GM21717 (cell line): ENCODE results near the gene APRT.
"Not testable (repeated sequence)": the region's sequence is repeated elsewhere in the genome, so short reads cannot be mapped to it uniquely, and the experiment has no call there.

Source experiments
- ATAC-seq: cut with Tn5 transposase; IDR thresholded peaks from one replicate; pipeline ENCODE4 v1.9.1; 2021; ENCODE audit warnings: mild to moderate bottlenecking, moderate library complexity; ENCODE audit not compliant: unreplicated experiment

Gene APRT

DNA sequence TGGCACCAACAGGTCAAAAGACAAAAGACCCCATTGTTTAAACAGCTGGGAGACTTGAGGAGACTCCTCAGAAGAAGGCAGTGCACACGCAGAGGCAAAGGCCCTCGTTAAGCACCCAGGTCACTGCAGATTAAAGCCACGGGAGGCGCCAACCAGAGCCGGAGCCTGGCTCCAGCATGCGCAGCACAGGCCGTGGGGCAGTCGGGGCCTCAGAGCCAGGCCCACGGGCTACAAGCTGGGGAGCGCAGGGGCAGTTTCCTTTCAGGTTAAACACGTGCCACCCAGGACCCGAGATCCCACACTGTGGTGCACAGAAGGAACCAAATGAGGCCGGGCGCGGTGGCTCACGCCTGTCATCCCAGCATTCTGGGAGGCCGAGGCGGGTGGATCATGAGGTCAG is 35.9 kb downstream of the APRT start:
- no peak for ATAC-seq

DNA sequence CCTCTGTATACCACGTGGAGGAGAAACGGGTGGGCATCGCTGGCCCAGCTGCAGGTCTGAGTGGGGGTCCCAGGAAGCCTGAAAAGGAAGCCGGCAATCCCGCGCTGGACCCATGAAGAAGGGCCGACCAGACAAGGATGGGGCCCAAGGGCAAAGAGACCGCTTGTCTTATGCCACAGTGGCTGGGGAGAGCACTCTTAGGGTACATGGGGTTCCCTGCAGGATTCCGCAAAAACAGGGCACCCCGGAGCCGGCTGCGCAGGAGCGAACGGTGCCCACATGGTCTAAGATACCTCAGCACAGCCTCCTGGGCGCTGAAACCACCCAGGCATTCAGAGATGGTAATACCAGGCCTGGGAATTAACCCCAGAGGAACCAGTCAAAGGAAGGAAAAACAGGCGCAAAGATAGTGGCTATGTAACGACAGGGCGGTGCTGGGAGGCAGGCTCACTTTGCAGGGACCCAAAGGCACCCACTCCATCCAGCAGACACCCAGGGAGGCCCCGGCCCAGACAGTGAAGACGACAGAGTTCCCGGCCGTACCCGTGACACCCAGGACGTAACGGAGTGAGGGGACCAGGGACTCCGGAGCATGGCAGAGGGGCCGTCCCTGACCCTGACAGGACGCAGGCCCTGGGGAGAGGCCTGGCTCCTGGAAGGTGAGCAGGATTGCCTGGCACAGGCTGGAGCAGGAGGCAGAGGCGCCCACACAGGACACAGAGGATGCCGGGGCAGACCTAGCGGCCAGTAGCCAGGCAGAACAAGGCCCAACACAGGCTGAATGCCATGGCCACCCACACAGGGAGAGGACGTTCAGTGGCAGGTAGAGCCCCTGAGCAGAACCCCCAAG is 37.0 kb downstream of the APRT start:
- ATAC-seq: no peak

DNA sequence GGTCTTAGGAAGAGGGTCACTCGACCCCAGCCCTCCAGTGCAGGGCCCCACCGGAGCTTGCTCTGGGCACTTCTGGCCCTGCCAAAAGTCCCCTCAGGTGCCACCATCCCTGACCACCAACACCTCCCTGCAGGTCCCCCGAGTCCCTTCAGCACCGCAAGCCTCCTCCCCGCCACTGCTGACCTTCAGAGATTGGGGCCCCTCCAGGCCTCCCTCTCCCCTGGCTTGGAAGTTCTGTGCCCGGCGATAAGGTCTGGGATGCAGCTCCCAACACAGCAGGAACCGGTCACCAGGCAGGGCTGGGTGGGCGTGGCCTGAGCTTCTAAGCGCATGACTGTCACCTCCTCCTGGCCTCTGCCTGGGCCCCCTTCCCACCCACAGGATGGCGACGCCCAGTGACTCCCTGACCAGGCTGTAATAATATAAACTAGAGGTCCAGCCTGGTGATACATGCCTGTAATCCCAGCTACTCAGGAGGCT is 37.9 kb downstream of the APRT start:
- no peak for ATAC-seq

DNA sequence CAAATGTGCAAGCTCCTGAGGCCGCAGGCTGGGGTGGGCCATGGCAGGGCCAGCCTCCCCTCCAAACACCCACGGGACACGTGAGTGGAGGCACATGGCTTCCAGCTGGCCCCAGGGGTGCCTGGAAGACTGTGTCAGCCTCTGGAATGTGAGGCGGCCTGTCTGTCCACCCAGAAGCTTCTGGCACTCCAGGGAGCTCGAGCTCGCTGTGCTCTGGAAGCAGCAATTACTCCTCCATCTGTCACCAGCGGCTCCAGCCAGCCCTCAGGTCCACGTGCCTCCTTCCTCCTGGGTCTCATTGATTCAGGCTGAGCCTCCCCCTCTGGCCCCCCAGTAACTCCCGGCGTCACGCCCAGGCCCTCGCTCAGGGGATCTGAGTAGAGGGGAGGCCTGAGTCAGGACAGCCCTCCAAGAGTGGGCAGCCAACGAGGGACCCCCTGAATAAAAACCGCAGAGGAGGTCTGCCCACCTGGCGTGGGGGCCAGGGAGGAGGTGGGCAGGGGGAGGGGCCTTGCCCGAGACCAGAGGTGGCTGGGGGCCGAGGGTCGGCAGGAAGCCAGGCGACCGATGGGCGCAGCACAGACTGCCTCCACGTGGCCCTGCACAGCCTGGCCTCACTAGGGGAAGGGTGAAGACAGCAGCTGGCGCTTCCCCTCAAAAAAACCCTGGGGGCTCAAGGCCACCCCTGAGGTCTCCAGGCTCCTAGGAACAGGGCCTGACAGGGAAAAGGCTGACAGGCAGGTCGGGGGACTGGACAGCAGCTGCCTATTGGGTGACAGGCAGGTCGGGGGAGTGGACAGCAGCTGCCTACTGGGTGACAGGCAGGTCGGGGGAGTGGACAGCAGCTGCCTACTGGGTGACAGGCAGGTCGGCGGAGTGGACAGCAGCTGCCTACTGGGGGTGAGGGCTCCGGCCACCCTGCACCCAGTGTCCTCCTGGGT is 38.6 kb downstream of the APRT start:
- ATAC-seq: no peak

DNA sequence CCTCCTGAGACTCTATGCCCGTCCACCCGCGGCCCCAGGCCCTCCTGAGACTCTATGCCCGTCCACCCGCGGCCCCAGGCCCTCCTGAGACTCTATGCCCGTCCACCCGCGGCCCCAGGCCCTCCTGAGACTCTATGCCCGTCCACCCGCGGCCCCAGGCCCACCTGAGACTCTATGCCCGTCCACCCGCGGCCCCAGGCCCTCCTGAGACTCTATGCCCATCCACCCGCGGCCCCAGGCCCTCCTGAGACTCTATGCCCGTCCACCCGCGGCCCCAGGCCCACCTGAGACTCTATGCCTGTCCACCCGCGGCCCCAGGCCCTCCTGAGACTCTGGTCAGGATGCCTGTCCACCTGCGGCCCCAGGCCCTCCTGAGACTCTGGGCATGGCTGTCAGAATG is 39.9 kb downstream of the APRT start:
- ATAC-seq: not testable (repeated sequence)

DNA sequence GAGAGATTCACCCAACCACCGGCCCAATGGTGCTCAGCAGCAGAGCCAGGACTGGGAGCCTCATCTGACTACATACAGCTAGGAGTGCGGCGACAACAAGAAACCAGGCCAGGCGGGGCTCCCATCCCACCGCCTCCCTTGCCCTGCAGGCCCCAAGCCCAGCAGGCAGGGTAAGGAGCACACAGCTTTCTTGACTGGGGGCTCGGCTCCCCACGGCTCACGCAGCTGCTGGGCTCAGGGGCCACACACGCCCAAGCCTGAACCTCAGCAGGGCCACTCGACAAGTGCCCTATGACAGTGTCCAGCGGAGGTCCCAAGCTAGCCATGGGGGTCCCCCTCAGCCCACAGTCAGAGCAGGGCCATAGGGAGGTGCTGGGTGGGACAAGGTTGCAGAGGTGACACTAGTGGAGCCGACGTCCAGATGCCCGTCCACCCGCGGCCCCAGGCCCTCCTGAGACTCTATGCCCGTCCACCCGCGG is 40.4 kb downstream of the APRT start:
- ATAC-seq: no peak

DNA sequence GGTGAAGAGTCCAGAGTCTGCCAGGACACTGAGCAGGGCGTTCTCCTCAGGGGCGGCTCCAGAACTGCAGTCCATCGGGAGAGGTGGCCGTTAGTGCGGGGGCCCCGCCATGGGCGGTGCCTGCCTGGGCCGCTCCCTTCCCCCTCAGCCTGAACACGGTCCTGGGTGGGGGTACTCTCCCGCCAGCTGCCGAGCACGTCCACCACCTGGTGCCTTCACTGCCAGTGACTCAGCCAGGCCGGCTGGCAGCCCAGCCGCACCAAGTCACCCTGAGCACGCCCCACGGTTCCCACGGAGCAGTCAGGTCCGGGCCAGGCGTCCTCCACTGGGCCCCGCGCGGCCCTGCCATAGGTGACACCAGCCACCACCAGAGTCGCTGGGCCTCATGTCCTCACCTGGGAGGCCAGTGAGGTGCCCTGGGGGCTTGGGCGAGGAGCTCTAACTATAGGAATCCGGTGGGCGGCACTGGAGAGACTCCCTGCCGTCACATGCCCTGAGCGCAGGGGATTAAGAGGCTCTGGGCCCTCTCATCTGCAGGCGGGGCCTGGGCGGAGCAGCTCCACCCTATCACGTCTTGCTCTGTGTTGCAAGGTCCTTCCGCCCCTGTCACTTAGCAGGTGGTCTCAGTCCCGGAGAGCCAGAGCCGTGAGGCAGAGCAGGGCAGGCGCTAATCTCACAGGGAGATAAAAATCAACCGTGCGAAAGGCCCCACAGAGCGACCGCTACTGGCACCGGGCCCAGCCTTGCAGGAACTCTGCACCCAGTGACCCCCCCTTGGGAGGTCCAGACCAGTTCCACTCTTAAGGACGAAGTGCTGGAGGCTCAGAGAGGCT is 41.1 kb downstream of the APRT start:
- ATAC-seq: no peak

DNA sequence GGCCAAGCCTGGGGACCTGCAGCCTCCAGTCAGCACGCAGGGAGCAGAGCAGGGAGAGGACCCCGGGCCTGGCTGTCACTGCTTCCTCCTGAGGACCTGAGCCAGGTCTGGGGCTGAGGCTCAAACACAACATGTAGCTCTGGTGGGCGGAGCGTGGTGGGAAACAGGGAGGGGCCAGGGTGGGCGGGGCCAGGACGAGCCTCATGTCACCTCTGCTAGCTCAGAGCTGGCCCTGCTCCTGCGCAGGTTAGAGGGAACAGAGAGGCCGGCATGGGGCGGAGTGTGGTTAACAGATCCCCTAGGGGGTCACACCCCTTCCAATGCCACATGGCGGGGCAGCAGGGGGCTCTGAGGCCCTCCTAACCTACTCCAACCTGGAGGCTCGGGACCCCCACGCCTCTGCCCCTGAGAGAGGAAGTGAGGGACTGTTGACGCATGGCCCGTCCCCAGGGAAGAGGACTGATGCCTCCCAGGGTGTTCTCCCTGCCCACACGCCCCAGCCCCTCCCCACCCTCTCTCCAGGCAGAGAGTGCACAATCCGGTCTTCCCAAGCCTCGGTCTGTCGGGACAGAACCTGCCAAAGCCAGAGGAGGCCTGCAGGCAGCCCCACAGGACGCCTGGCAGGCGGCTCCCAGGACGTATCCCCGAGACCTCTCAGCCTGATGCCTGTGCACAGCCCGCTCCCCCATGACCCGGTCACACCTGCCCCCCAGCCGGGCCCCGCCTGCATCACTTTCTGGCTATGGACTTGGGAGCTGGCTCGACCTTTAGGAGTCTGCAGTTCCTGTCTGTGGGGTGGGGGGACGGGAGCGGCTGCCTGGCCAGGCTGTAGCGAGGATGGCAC is 41.9 kb downstream of the APRT start:
- ATAC-seq: no peak

DNA sequence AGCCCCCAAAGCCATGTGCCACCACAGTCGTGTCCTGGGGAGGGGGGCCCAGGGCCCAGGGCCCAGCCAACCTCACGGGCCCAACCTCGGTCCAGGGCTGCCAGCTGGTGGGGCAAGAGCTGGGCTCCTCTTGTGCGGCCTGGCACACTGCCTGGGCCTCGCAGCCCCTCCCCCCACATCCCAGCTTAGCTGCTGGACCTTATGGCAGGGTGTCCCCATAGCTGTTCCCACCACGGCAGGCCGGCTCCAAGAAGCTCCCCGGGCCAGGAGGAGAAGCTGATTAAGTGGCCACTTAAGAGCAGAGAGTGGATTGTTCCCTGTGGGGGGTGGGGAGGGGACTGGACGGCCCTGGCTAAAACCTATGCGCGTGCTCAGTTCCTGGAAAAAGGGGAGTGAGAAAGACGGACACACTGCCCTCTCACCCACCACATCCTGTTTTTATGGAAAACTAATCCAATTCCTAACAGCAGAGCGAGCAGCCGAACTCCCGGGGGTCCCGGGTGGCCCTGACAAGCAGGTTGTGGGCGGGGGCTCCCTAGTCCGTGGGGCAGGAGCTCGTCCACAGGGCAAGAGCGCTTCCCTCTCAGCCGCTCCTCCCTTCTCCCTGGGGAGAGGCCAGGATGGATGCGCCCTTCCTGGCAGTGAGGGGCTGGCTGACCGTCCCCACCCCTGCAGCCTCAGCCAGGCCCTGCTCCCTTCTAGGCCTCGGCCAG is 43.5 kb downstream of the APRT start:
- ATAC-seq: no peak

DNA sequence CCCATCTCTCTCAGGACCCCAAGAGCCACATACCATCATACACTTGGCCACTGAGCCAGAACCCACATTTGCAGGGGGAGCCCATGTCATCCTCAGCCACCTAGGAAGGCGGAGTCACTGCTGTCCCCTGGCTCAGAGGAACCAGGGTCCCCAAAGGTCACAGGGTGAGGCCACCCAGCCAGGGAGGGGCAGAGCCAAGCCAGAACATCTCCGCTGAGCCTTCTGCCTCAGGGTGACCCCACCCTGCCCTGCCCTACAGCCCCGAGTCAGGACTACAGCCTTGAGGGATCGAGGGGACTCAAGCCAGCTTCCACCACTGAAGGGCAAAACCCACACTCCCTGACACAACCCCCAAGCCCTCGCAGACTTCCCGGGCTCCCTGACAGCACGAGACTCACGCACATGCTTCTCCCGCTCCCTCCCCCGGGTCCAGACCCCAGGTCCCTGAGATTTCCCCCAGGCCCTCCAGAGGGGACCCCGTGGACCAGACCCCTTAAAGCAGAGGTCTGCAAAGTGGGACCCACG is 44.1 kb downstream of the APRT start:
- ATAC-seq: no peak

DNA sequence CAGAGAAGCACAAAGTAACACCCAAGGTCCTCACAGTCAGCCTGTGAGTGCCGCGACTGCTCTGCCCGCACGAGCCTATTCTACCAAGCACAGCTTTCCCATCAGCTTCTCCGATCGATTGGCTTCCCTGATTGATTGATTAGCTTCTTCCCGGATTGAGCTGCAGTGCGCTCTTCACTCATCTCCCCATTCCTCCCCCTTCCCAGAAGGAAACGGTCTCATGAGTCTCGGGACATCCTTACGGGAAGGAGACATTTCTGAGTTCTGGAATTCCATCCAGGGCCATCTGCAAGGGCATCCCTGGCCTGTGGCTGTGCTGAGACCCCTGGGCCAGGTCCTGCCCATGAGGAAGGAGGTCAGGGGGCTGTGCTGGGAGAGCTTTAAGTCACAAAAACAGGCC is 44.8 kb downstream of the APRT start:
- ATAC-seq: no peak

DNA sequence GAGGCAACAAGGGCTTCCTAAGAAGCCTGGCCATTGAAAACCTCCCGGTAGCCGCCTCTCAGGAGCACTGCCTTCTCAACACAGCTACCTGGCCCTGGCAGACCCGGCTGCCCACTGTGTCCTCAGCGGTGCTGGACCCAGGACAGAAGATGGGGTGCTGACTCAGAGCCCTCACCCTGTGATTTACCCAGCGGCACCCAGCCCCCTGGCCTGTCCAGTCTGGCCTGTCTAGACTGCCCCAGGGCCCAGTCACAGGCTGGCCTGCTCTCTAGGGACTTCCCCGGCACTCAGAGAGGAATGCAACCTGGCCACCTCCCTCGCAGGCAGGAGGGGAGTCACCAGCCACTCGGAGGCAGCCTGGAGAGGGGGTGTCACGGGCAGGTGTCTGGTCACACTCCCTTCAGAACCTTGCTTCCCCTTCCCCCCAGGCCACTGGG is 46.8 kb downstream of the APRT start:
- no peak for ATAC-seq

DNA sequence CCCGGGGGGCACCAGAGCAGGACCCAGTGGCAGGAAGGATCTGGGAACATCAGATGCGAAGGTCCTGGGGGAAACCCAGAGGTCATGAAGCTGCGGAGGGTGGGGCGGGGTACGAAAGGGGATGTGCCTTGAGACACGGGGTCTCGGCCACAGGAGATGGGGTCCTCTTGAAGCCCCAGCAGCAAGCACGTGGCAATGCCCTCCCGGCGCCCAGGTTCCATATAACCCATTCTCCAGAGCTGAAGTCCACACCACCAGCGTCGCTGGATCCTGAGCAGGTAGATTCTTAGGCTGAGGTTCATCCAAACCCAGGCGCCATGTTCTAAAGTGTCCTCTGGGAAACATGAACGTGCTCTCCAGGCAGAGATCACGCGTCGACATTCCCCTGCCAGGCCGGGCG is 47.6 kb downstream of the APRT start:
- no peak for ATAC-seq

DNA sequence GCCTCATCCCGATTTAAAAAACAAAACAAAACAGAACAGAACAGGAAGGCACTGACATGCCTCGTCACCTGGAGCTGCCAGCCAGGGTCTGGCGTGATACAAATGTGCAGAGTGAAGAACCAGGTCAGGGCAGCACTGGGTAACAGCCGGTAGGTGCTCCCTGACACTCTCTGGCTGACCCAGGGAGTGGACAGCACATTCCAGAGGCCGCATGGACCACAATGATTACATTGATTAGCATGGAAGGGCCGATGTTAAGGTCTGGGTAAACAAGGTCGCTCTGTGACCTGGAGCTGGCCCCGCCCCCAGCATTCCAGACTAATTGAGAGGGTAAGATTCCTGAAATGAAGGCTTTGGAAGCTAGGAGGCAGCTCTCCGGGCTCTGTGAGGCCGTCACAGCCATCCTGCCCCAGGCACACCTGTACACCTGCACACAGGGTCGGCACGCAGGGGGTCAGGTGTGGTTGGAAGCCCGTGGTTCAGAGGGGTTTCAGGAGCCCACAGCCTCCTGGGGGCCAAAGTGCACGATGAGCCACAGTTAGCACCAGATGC is 48.1 kb downstream of the APRT start:
- ATAC-seq: no peak

DNA sequence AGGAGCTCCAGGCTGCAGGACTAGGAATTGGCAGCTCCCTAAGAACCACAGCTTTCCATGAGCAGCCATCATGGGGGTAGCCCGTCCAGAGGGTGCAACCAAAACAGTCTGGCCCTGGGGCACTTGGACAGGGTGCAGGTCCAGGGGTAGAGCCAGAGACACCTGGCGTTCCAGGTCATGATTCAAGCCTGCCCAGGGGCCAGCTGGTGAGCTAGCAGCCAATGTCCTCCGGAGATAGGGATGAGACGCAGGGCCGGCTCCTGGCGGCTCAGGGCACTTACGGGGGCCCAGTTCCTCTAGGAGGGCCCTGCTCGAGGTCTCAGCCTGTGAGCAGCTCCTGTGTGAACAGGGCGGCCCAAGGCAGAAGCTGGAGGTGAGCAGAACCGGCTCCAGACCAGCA is 48.8 kb downstream of the APRT start:
- no peak for ATAC-seq

DNA sequence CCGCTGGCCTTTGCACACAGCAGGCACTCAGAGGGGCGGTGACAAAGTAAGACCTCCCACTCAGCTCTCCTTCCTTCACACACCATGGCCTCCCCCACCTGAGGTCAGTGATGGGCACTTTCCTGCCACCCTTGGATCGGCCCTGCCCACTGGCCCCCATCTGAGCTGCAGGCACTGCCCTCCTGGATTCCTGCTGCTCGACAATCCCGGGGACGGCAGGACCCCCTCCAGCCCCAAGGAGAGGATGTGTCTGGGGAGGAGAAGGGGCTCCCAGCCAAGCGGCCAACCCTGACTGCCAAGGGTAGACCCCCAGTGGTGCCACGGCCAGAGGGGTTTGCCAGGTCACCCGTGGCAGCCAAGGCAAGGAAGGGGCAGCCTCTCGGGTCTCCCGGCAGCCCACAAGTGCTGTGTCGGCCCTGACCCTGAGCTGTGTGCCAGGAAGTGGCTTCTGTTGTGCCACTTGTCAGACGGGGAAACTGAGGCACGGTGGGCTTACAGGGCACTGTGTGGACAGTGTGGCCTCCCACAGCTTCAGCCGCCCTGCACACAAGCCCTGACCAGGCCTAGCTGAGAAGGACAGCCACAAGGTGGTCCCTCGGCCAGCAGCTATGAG is 49.4 kb downstream of the APRT start:
- no peak for ATAC-seq

DNA sequence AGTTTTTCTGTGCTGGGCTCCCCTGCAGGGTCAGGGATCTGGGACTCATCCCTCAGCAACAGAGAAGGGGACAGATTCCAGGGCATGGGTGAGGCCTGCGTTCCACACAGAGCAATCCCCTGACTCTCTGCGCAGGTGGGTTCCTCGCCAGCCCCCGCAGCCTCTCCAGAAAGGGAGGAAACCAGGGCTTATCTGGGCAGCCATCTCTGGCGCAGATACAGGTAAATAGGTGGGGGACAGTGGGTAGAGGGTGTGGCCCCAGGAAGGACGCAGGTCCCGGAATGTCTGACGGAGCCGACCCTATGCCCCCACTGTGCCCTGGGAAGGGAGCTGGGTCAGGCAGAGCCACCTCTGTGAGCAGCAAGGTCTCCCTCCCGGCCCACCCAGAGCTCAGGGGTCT is 49.9 kb downstream of the APRT start:
- ATAC-seq: no peak

DNA sequence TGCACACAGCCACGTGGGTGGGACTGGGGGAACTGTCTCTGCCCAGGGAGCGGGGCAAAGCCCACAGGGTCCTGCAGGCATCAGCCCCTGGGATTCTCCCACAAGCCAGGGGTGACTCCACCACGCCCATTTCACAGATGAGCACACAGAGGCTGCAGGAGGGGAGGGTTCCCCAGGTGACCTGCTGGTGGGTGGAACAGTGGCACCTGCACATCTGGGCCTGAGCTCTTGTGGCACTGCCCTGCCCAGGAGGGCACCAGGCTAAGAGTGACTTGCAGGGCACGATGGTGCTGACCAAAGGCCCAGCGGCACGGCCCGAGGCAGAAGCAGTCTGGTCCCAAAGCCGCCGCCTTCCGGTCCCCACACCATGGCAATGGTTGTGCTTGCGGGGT is 50.6 kb downstream of the APRT start:
- ATAC-seq: no peak
